Thyroid gland (tissue), 4 donors: ENCODE results near the gene PLCB4.

Experiments
- CTCF ChIP-seq, 6 experiments: fragments of 200-600 bp in 3 of 6; fragments of 450-650 bp in 3 of 6; sonication (generic) in 3 of 6; IDR thresholded peaks; one replicate each; pipeline ENCODE4 v1.5.1; 2016 to 2019; ENCODE audit warnings: antibody characterized with exemption in 6 of 6, mild to moderate bottlenecking in 2 of 6, inconsistent platforms in 1 of 6, moderate library complexity in 1 of 6
- POLR2A ChIP-seq, 2 donors: fragments of 450-650 bp; IDR thresholded peaks; one replicate each; pipeline ENCODE4 v1.6.1; 2017; ENCODE audit warnings: antibody characterized with exemption in 2 of 2, mild to moderate bottlenecking in 2 of 2, moderate library complexity in 1 of 2

DNA sequence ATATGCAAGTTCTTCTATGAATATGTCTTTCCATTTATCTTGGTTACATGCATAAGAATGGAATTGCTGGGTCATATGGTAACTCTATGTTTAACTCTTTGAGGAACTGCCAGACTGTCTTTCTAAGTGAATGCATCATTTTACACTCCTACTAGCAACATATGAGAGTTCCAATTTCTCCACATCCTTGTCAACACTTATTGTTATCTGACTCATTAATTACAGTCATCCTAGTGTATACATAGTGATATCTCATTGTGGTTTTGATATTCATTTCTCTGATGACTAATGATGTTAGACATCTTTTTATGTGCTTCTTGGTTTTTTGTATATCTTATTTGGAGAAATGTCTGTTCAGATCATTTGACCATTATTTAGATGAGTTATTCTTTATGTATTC is 348.8 kb downstream of the PLCB4 start:
- TF ChIP-seq CTCF (IDR thresholded peaks at IDR 0.05) (no peak), POLR2A (IDR thresholded peaks at IDR 0.05) (no peak)
